ENCODE measurements around the gene CASP4.

The CASP4 gene

GRCh38 chr11:104916442-104916841 is 51.9 kb downstream of the CASP4 start:
- H3K9me3 ChIP-seq (ENCODE audit: control insufficient read depth, low read depth, low read length), result no peaks in the 10 kb centered on the region
- H3K36me3 ChIP-seq (ENCODE audit: control insufficient read depth, low read depth, low read length), result no peaks in the 10 kb centered on the region
- no peak overlapping the region for H3K4me3 ChIP-seq (ENCODE audit: low read length)
- H3K27ac ChIP-seq (ENCODE audit: low read length), result no peak overlapping the region
- no peaks in the 10 kb centered on the region for H3K27me3 ChIP-seq (ENCODE audit: control insufficient read depth, insufficient read depth, low read length)
- no peaks in the 10 kb centered on the region for H3K4me1 ChIP-seq (ENCODE audit: control insufficient read depth, low read depth, low read length)
- H3K9ac ChIP-seq (ENCODE audit: low read length), result no peak overlapping the region

- H3K27ac ChIP-seq (ENCODE audit: low read length), result no peak overlapping the region
- no peak overlapping the region for H3K9ac ChIP-seq (ENCODE audit: low read length)
- no peaks in the 10 kb centered on the region for H3K36me3 ChIP-seq (ENCODE audit: control insufficient read depth, low read depth, low read length)
- H3K9me3 ChIP-seq (ENCODE audit: control insufficient read depth, low read depth, low read length), result no peaks in the 10 kb centered on the region
- H3K4me1 ChIP-seq (ENCODE audit: control insufficient read depth, low read depth, low read length), result no peaks in the 10 kb centered on the region
- H3K27me3 ChIP-seq (ENCODE audit: control insufficient read depth, insufficient read depth, low read length), result no peaks in the 10 kb centered on the region
- H3K4me3 ChIP-seq (ENCODE audit: low read length), result no peak overlapping the region
These were observed 56.3 kb downstream of the CASP4 start for GRCh38 chr11:104912102-104912501.

GRCh38 chr11:104908186-104908531 is 60.2 kb downstream of the CASP4 start:
- Histone ChIP-seq H3K27me3 (ENCODE audit: control insufficient read depth, insufficient read depth, low read length) (no peaks in the 10 kb centered on the region), H3K4me1 (ENCODE audit: control insufficient read depth, low read depth, low read length) (no peaks in the 10 kb centered on the region), H3K36me3 (ENCODE audit: control insufficient read depth, low read depth, low read length) (no peaks in the 10 kb centered on the region), H3K9me3 (ENCODE audit: control insufficient read depth, low read depth, low read length) (no peaks in the 10 kb centered on the region), H3K4me3 (ENCODE audit: low read length) (no peak overlapping the region), H3K27ac (ENCODE audit: low read length) (no peak overlapping the region), H3K9ac (ENCODE audit: low read length) (no peak overlapping the region)

- Histone ChIP-seq H3K4me1 (ENCODE audit: control insufficient read depth, low read depth, low read length) (no peaks in the 10 kb centered on the region), H3K9ac (ENCODE audit: low read length) (no peak overlapping the region), H3K36me3 (ENCODE audit: control insufficient read depth, low read depth, low read length) (no peaks in the 10 kb centered on the region), H3K27ac (ENCODE audit: low read length) (no peak overlapping the region), H3K9me3 (ENCODE audit: control insufficient read depth, low read depth, low read length) (no peaks in the 10 kb centered on the region), H3K4me3 (ENCODE audit: low read length) (no peak overlapping the region), H3K27me3 (ENCODE audit: control insufficient read depth, insufficient read depth, low read length) (no peaks in the 10 kb centered on the region)
These were observed 60.7 kb downstream of the CASP4 start for GRCh38 chr11:104907521-104908185.

GRCh38 chr11:104905271-104905670 is 63.1 kb downstream of the CASP4 start:
- Histone ChIP-seq H3K9me3 (ENCODE audit: control insufficient read depth, low read depth, low read length) (no peaks in the 10 kb centered on the region), H3K27me3 (ENCODE audit: control insufficient read depth, insufficient read depth, low read length) (no peaks in the 10 kb centered on the region), H3K4me1 (ENCODE audit: control insufficient read depth, low read depth, low read length) (no peaks in the 10 kb centered on the region)

GRCh38 chr11:104899226-104899625 is 69.1 kb downstream of the CASP4 start:
- H3K9me3 ChIP-seq (ENCODE audit: control insufficient read depth, low read depth, low read length), result no peaks in the 10 kb centered on the region
- H3K27ac ChIP-seq (ENCODE audit: low read length), result no peak overlapping the region
- no peaks in the 10 kb centered on the region for H3K36me3 ChIP-seq (ENCODE audit: control insufficient read depth, low read depth, low read length)
- no peak overlapping the region for H3K4me3 ChIP-seq (ENCODE audit: low read length)
- no peaks in the 10 kb centered on the region for H3K27me3 ChIP-seq (ENCODE audit: control insufficient read depth, insufficient read depth, low read length)
- H3K9ac ChIP-seq (ENCODE audit: low read length), result no peak overlapping the region
- peaks cover 19% of the 10 kb centered on the region for H3K4me1 ChIP-seq (ENCODE audit: control insufficient read depth, low read depth, low read length)

More at GRCh38 chr11:104905271-104905670, 63.1 kb downstream of the CASP4 start:
- Histone ChIP-seq H3K9ac (ENCODE audit: low read length) (no peak overlapping the region), H3K27ac (ENCODE audit: low read length) (no peak overlapping the region), H3K36me3 (ENCODE audit: control insufficient read depth, low read depth, low read length) (no peaks in the 10 kb centered on the region), H3K4me3 (ENCODE audit: low read length) (no peak overlapping the region)

- Histone ChIP-seq H3K9me3 (ENCODE audit: control insufficient read depth, low read depth, low read length) (no peaks in the 10 kb centered on the region), H3K4me1 (ENCODE audit: control insufficient read depth, low read depth, low read length) (peaks cover 20% of the 10 kb centered on the region), H3K9ac (ENCODE audit: low read length) (no peak overlapping the region), H3K27me3 (ENCODE audit: control insufficient read depth, insufficient read depth, low read length) (no peaks in the 10 kb centered on the region), H3K27ac (ENCODE audit: low read length) (no peak overlapping the region), H3K36me3 (ENCODE audit: control insufficient read depth, low read depth, low read length) (no peaks in the 10 kb centered on the region), H3K4me3 (ENCODE audit: low read length) (no peak overlapping the region)
These were observed 69.7 kb downstream of the CASP4 start for GRCh38 chr11:104898685-104899013.

- Histone ChIP-seq H3K9me3 (ENCODE audit: control insufficient read depth, low read depth, low read length) (no peaks in the 10 kb centered on the region), H3K9ac (ENCODE audit: low read length) (no peak within 1 kb of the TSS), H3K4me1 (ENCODE audit: control insufficient read depth, low read depth, low read length) (peaks cover 20% of the 10 kb centered on the region), H3K27ac (ENCODE audit: low read length) (no peak within 1 kb of the TSS), H3K27me3 (ENCODE audit: control insufficient read depth, insufficient read depth, low read length) (no peaks in the 10 kb centered on the region), H3K36me3 (ENCODE audit: control insufficient read depth, low read depth, low read length) (no peaks in the 10 kb centered on the region), H3K4me3 (ENCODE audit: low read length) (no peak within 1 kb of the TSS)
These were observed 70.3 kb downstream of the CASP4 start, which contains the start of gene CASP12 for GRCh38 chr11:104897891-104898684. Gene CASP12 (minus strand): TSS chr11:104898460.

GRCh38 chr11:104895634-104896033 is 72.7 kb downstream of the CASP4 start:
- no peak overlapping the region for H3K9ac ChIP-seq (ENCODE audit: low read length)
- H3K4me1 ChIP-seq (ENCODE audit: control insufficient read depth, low read depth, low read length), result peaks cover 20% of the 10 kb centered on the region
- H3K36me3 ChIP-seq (ENCODE audit: control insufficient read depth, low read depth, low read length), result no peaks in the 10 kb centered on the region
- no peaks in the 10 kb centered on the region for H3K27me3 ChIP-seq (ENCODE audit: control insufficient read depth, insufficient read depth, low read length)
- H3K9me3 ChIP-seq (ENCODE audit: control insufficient read depth, low read depth, low read length), result no peaks in the 10 kb centered on the region
- H3K27ac ChIP-seq (ENCODE audit: low read length), result no peak overlapping the region
- H3K4me3 ChIP-seq (ENCODE audit: low read length), result no peak overlapping the region

GRCh38 chr11:104893876-104894275 is 74.5 kb downstream of the CASP4 start:
- H3K36me3 ChIP-seq (ENCODE audit: control insufficient read depth, low read depth, low read length), result no peaks in the 10 kb centered on the region
- peaks cover 17% of the 10 kb centered on the region for H3K4me1 ChIP-seq (ENCODE audit: control insufficient read depth, low read depth, low read length)
- H3K4me3 ChIP-seq (ENCODE audit: low read length), result no peak overlapping the region
- no peak overlapping the region for H3K27ac ChIP-seq (ENCODE audit: low read length)
- no peaks in the 10 kb centered on the region for H3K27me3 ChIP-seq (ENCODE audit: control insufficient read depth, insufficient read depth, low read length)
- H3K9ac ChIP-seq (ENCODE audit: low read length), result no peak overlapping the region
- H3K9me3 ChIP-seq (ENCODE audit: control insufficient read depth, low read depth, low read length), result no peaks in the 10 kb centered on the region

All from iPS-18a (cell line).